C4-2B (cell line): Measurements from ENCODE around the gene PRRT2.

Source experiments
- CTCF ChIP-seq: fragments of 450-650 bp; conservative IDR thresholded peaks from 2 replicates; pipeline ENCODE4 v1.5.1; 2017; ENCODE audit warnings: mild to moderate bottlenecking
- ZFX ChIP-seq: fragments of 450-650 bp; IDR thresholded peaks from 2 replicates; pipeline ENCODE4 v1.6.1; 2017

DNA sequence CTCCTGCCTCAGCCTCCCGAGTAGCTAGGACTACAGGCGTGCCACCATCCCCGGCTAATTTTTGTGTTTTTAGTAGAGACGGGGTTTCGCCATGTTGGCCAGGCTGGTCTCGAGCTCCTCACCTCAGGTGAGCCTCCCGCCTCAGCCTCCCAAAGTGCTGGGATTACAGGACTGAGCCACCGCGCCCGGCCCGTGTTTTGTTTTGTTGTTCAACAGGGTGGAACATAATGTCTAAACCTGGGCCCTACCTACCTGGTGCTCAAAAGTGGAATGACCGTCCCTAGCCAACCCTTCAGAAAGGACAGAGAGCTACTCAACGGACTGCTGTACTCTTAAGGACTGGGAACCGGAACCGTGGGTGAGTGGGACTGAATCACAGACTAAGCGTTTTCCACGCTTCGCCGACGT lies 22.2 kb upstream of the PRRT2 start:
- TF ChIP-seq CTCF (no peak), ZFX (no peak)
